GM21515 (cell line): Measurements from ENCODE around the gene MYLK.
"Not testable (repeated sequence)": the region's sequence is repeated elsewhere in the genome, so short reads cannot be mapped to it uniquely, and the experiment has no call there.

ENCODE experiments used
- ATAC-seq: cut with Tn5 transposase; IDR thresholded peaks from one replicate; pipeline ENCODE4 v1.9.1; 2021; ENCODE audit not compliant: unreplicated experiment

MYLK gene

GRCh38 chr3:123725652-123726400, 158.3 kb downstream of the MYLK start:
- no peak for ATAC-seq

GRCh38 chr3:123724306-123724705, 159.8 kb downstream of the MYLK start:
- ATAC-seq: no peak

- no peak for ATAC-seq
Observed at GRCh38 chr3:123723522-123724168, 160.5 kb downstream of the MYLK start.

- ATAC-seq: no peak
Observed at GRCh38 chr3:123723070-123723469, 161.1 kb downstream of the MYLK start.

GRCh38 chr3:123722456-123722855, 161.7 kb downstream of the MYLK start:
- no peak for ATAC-seq

- ATAC-seq: no peak
Observed at GRCh38 chr3:123722021-123722420, 162.1 kb downstream of the MYLK start.

GRCh38 chr3:123721095-123721689, 162.9 kb downstream of the MYLK start:
- not testable (repeated sequence) for ATAC-seq

GRCh38 chr3:123720638-123721037, 163.5 kb downstream of the MYLK start:
- no peak for ATAC-seq

GRCh38 chr3:123719862-123720453, 164.2 kb downstream of the MYLK start:
- ATAC-seq: no peak

GRCh38 chr3:123719061-123719756, 164.9 kb downstream of the MYLK start:
- ATAC-seq: not testable (repeated sequence)

GRCh38 chr3:123718108-123718507, 166.0 kb downstream of the MYLK start:
- no peak for ATAC-seq

- not testable (repeated sequence) for ATAC-seq
Observed at GRCh38 chr3:123717451-123717850, 166.7 kb downstream of the MYLK start.

GRCh38 chr3:123716411-123716810, 167.7 kb downstream of the MYLK start:
- ATAC-seq: no peak

- ATAC-seq: no peak
Observed at GRCh38 chr3:123713211-123713610, 170.9 kb downstream of the MYLK start.

- ATAC-seq: no peak
Observed at GRCh38 chr3:123712077-123712860, 171.9 kb downstream of the MYLK start.

GRCh38 chr3:123711356-123711755, 172.8 kb downstream of the MYLK start:
- no peak for ATAC-seq

GRCh38 chr3:123708531-123708930, 175.6 kb downstream of the MYLK start:
- no peak for ATAC-seq

GRCh38 chr3:123707641-123708040, 176.5 kb downstream of the MYLK start:
- not testable (repeated sequence) for ATAC-seq

- ATAC-seq: no peak
Observed at GRCh38 chr3:123706871-123707270, 177.3 kb downstream of the MYLK start.
